Tibial nerve (tissue), 4 donors: ENCODE measurements around the gene CACNA1A.

Experiments
- EP300 ChIP-seq, 2 donors: sonication (generic); formaldehyde crosslinking; IDR thresholded peaks; one replicate each; pipeline ENCODE4 v1.6.1; 2017; ENCODE audit warnings: antibody characterized with exemption in 2 of 2, mild to moderate bottlenecking in 1 of 2
- POLR2A ChIP-seq, 2 donors: fragments of 450-650 bp; IDR thresholded peaks; one replicate each; pipeline ENCODE4 v1.6.1; 2017; ENCODE audit warnings: antibody characterized with exemption in 2 of 2, mild to moderate bottlenecking in 2 of 2, moderate library complexity in 2 of 2
- TF ChIP-seq, protein P1 (sequence below), 5 experiments: fragments of 200-600 bp in 3 of 5; fragments of 450-650 bp in 2 of 5; sonication (generic) in 3 of 5; IDR thresholded peaks; one replicate each; pipeline ENCODE4 v1.5.1; 2016 to 2019; ENCODE audit warnings: antibody characterized with exemption in 5 of 5, mild to moderate bottlenecking in 3 of 5, moderate library complexity in 2 of 5

DNA sequence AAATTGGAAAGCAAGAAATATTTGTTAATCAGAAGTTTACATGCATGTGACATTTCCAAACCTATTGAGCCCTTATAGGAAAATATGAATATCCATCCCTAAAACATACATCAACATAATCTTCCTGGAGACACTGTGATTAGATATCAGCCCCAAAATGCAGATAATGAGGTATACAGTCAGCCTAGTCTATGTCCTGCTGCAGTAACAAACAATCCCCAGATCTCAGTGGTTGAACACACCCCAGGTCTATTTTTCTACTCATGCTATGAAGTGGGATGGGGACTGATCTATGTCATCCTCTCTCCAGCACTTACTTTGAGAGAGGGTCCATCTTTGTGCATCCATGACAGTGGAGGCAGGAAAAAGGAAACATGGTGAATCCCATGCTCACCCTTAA is 31.2 kb downstream of the CACNA1A start:
- TF ChIP-seq, protein P1, sequence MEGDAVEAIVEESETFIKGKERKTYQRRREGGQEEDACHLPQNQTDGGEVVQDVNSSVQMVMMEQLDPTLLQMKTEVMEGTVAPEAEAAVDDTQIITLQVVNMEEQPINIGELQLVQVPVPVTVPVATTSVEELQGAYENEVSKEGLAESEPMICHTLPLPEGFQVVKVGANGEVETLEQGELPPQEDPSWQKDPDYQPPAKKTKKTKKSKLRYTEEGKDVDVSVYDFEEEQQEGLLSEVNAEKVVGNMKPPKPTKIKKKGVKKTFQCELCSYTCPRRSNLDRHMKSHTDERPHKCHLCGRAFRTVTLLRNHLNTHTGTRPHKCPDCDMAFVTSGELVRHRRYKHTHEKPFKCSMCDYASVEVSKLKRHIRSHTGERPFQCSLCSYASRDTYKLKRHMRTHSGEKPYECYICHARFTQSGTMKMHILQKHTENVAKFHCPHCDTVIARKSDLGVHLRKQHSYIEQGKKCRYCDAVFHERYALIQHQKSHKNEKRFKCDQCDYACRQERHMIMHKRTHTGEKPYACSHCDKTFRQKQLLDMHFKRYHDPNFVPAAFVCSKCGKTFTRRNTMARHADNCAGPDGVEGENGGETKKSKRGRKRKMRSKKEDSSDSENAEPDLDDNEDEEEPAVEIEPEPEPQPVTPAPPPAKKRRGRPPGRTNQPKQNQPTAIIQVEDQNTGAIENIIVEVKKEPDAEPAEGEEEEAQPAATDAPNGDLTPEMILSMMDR (IDR thresholded peaks at IDR 0.05) = no peak
- TF ChIP-seq POLR2A (IDR thresholded peaks at IDR 0.05) = no peak
- no peak for TF ChIP-seq EP300 (IDR thresholded peaks at IDR 0.05)
